Measurements from ENCODE around the gene PPRC1. TPM values are rescaled to one million over a fixed set of nuclear protein-coding genes. Genes with fewer than 3 reads are reported as not detected.

Gene PPRC1
- total and polyA plus RNA-seq, 10 donors, result 12.1 to 52.5 (median 26.5) TPM

DNA sequence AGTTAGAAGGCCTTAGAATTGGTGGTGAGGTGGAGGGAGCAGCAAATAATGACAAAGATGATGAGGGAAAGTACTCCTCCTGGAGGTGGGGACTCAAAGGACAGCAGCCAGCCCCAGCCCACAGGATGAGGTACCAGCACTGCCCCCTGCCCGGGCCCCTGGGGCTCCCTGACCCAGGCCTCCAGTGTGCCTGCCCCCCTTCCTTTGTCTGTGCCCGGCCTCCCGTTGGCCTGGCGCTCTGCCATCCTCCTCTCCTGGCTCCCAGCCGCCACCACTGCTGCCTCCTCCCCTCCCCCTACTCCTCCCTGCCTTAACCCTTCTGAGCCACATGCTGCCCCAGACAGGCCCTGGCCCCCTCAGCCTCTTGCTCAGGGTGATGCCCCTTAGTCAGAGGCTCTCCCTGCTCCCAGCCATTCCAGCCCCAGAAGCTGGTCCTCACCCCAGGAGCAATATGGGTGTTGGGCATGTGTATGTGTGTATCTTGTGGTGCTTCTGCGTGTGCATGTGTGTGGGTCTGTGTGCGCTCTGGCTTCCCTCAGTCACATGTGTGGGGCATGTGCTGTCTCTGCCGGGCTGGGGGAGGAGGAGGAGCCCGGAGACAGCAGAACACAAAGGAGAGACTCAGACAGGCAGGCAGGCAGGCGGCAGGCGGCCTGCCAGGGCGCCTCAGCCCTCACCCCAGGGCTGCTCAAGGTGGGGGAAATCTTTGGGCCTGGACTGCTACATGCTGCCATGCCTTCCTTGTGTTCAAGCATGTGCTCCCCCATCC is 15.3 kb upstream of the PPRC1 start:
- Histone ChIP-seq H3K9me3 (no peaks in the 10 kb centered on the region), H3K4me3 (peak overlapping the region in 6 of 8 donors; percentile 13 to 97 (median 76)), H3K27me3 (replicated peaks in 1 of 7) (no peaks in the 10 kb centered on the region), H3K4me1 (peaks cover 55 to 91% (median 77%) of the 10 kb centered on the region in 6 donors), H3K36me3 (no peaks in the 10 kb centered on the region), H3K27ac (peak overlapping the region; percentile 92 to 99 (median 96))
- peak; percentile 88 for DNase-seq
- intact Hi-C loops (cut with DNase I; ENCODE audit: low total_unique reads), result loop anchor here (10.0 kb wide), 1 partner anchor 53 kb away; the partner anchor contains the start of gene HPS6
- TF ChIP-seq POLR2A (IDR thresholded peaks at IDR 0.05) (no peak), POLR2AphosphoS5 (IDR thresholded peaks at IDR 0.05) (peak in 2 of 3 donors; percentile 64 to 66)
- TF ChIP-seq, protein P1, sequence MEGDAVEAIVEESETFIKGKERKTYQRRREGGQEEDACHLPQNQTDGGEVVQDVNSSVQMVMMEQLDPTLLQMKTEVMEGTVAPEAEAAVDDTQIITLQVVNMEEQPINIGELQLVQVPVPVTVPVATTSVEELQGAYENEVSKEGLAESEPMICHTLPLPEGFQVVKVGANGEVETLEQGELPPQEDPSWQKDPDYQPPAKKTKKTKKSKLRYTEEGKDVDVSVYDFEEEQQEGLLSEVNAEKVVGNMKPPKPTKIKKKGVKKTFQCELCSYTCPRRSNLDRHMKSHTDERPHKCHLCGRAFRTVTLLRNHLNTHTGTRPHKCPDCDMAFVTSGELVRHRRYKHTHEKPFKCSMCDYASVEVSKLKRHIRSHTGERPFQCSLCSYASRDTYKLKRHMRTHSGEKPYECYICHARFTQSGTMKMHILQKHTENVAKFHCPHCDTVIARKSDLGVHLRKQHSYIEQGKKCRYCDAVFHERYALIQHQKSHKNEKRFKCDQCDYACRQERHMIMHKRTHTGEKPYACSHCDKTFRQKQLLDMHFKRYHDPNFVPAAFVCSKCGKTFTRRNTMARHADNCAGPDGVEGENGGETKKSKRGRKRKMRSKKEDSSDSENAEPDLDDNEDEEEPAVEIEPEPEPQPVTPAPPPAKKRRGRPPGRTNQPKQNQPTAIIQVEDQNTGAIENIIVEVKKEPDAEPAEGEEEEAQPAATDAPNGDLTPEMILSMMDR (IDR thresholded peaks at IDR 0.05 in 8 of 11, conservative IDR thresholded peaks at IDR 0.05 in 3 of 11), result peak in 4 of 11 experiments; percentile 16 to 36 (median 21)
- 2 to 16% (median 13%) methylated on average over 5 to 12 of the region's 12 CpGs for WGBS, 5 donors

DNA sequence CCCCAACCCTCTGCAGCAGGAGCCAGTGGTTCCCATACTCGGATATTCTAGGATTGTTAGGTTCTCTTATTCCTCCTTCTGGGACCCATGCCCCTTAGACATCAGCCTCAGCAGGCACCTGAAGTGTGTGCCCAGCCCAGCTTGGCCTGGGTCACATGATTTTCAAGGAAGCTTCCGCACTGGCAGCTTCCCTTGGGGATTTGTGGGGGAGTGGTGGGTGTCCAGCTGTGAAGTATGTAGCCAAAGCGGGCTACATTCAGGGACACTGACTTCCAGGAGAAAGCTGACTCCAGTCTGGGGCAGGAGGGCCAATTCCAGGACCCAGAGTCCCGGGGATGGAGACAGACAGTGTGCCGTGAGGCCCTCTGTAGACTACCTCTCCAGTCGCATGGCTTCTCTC is 14.0 kb upstream of the PPRC1 start:
- H3K27ac ChIP-seq, result peak overlapping the region; percentile 92 to 99 (median 96)
- H3K9me3 ChIP-seq, result no peaks in the 10 kb centered on the region
- no peaks in the 10 kb centered on the region for H3K36me3 ChIP-seq
- peak; percentile 81 for DNase-seq
- intact Hi-C loops (cut with DNase I; ENCODE audit: low total_unique reads), result loop anchor here (10.0 kb wide), 1 partner anchor 54 kb away; the partner anchor contains the start of gene HPS6
- TF ChIP-seq, protein P1 (IDR thresholded peaks at IDR 0.05 in 8 of 11, conservative IDR thresholded peaks at IDR 0.05 in 3 of 11), result no peak
- TF ChIP-seq POLR2AphosphoS5 (IDR thresholded peaks at IDR 0.05) (peak in 2 of 3 donors; percentile 52 to 58), POLR2A (IDR thresholded peaks at IDR 0.05) (no peak)
- H3K27me3 ChIP-seq (replicated peaks in 1 of 7), result no peaks in the 10 kb centered on the region
- peak overlapping the region; percentile 41 to 97 (median 84) for H3K4me3 ChIP-seq
- H3K4me1 ChIP-seq, result peaks cover 44 to 79% (median 64%) of the 10 kb centered on the region in 6 donors
- WGBS, 5 donors, result 3 to 13% (median 11%) methylated on average over 6 of the region's 6 CpGs

DNA sequence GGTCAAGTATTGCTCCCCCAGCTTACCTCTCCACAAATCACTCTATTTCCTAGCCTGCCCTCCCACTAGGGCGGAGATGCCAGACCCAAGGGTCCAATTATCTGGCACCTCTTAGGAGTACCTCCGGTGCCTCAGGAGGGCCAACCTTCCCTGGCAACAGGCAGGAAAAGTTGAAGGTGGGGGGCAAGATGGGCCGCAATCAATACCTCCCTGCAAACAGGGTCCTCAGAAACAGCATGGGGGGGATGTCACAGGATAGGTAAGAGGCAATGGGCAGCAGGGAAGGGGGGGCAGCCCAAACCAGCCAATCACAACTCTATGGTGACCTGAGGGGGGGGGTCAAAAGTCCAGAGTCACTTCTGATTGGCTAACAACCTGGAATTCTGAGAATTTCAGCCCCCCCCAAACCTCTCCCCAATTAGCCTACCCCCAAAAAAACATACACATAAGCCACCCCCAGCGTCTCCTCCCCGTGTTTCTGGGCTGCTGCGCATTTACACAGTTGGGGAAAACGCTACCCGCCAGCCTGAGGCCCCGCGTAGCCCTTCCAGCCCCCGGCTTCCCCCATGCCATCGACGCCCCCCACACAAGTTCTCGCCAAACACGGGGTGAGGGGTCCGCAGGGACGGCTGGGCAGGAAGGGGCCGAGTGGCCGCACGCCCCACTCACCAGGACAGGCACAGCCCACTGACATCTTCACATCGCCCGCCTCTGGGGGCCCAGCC is 13.3 kb upstream of the PPRC1 start:
- Histone ChIP-seq H3K36me3 (no peaks in the 10 kb centered on the region), H3K27me3 (replicated peaks in 1 of 7) (no peaks in the 10 kb centered on the region), H3K4me1 (peaks cover 41 to 72% (median 58%) of the 10 kb centered on the region in 6 donors), H3K27ac (peak overlapping the region; percentile 92 to 99 (median 96)), H3K9me3 (no peaks in the 10 kb centered on the region), H3K4me3 (peak overlapping the region; percentile 41 to 97 (median 84))
- intact Hi-C loops (cut with DNase I; ENCODE audit: low total_unique reads), result loop anchor here (10.0 kb wide), 1 partner anchor 55 kb away; the partner anchor contains the start of gene HPS6
- TF ChIP-seq POLR2AphosphoS5 (IDR thresholded peaks at IDR 0.05), result no peak
- TF ChIP-seq POLR2A (IDR thresholded peaks at IDR 0.05), result no peak
- TF ChIP-seq, protein P1 (IDR thresholded peaks at IDR 0.05 in 8 of 11, conservative IDR thresholded peaks at IDR 0.05 in 3 of 11), result no peak
- DNase-seq, result peak; percentile 81
- WGBS, 5 donors, result 0 to 1% (median 1%) methylated on average over 5 to 22 of the region's 22 CpGs

Data from spleen (tissue), 11 donors.